ENCODE results near the gene TMOD2.

Gene TMOD2

DNA sequence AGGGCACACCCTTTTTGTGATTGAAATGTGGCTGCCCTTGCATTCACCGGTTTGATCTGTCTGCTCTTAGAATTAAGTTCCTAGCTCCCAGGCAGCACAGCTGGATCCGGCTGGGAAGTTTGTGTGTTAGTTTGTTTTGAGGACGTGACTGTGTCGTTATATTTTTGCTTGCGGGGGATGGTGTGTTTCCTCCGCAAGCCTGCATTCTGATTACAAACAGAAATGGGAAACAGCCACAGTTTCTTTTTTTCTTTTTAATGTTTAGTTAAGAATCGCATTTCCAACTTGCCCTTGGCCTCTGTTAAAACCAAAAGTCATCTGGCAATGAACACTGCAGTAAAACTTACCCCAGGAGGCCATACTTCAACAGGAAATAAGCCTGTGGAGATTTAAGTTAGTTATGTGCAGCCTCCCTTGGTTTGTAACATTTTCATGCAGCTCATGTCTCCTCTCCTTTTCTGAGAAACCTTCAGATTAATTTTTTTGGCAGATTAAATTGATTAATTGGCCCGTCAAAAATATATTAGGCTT is 78.9 kb downstream of the TMOD2 start:
- no peak for DNase-seq (ENCODE audit: low spot score in 2 of 2)
- Mint-ChIP-seq H3K27ac (peak overlapping the region; percentile 90), H3K9me3 (no peaks in the 10 kb centered on the region), H3K4me3 (peak overlapping the region; percentile 89), H3K36me3 (peaks cover 1% of the 10 kb centered on the region), H3K27me3 (no peaks in the 10 kb centered on the region), H3K4me1 (peaks cover 31% of the 10 kb centered on the region)
- no peak for ATAC-seq (ENCODE audit: low read depth)

DNA sequence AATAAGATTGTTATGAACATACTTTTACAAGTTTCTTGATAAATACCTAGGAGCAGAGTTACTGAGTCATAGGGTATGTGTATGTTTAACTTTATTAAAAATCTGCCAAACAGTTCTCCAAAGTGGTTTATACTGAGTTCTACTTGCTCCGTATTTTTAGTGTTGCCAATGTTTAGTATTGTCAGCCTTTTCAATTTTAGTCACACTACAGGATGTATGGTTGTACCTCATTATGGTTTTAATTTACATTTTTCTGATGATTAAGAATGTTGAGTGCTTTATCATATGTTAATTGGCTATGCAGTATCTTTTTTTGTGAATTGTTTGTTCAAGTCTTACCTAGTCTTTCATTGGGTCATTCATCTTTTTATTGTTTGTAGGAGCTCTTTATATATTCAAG is 82.4 kb downstream of the TMOD2 start:
- Mint-ChIP-seq H3K27me3 (no peaks in the 10 kb centered on the region), H3K4me1 (peaks cover 59% of the 10 kb centered on the region), H3K9me3 (no peaks in the 10 kb centered on the region), H3K27ac (no peak overlapping the region), H3K4me3 (no peak overlapping the region), H3K36me3 (peaks cover 3% of the 10 kb centered on the region)
- no peak for DNase-seq (ENCODE audit: low spot score in 2 of 2)
- ATAC-seq (ENCODE audit: low read depth), result no peak

DNA sequence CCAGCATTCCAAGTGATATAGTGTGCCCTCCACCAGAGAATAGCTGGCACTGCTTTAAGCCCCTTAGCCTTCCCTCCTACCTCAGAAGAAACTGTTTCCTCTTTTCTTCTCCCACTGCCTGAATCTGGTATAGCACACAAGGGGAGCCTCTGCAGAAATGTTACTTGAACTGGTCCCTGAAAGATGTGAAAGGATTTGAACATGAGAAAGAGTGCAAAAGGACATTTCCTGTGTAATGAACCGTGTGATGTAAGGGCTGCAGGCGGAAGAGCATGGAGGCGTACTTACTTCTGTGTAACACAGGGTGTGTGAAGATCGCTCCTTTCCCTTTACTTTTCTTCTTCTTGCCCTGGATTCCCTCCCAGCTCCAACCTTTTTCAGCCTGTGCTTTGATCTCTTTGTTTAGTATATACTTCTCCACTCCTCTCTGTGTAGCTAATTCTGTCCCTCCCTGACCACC is 86.4 kb downstream of the TMOD2 start:
- DNase-seq (ENCODE audit: low spot score in 2 of 2), result no peak
- Mint-ChIP-seq H3K36me3 (peaks cover 4% of the 10 kb centered on the region), H3K27ac (peak overlapping the region; percentile 32), H3K4me1 (peaks cover 63% of the 10 kb centered on the region), H3K9me3 (no peaks in the 10 kb centered on the region), H3K4me3 (peak overlapping the region; percentile 22), H3K27me3 (no peaks in the 10 kb centered on the region)
- peak; percentile 63 for ATAC-seq (ENCODE audit: low read depth)

DNA sequence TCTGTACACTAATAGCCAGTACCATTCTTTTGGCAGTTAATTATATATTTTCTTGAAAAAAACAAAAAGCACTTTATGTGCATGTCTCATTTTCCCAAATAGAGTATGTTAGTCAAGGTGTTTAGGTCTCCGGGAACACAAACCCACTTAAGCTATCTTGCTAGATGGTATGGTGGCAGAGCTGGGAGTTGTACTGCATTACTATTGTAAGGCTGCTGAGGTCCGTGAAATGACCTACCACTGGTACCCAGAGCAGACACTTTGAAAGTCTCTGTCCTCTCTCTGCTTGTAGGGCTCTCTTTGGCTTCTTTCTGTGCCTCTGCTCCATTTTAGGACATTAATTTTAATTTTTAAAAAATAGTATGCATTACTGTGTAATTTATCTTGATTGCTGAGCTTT is 86.9 kb downstream of the TMOD2 start:
- DNase-seq (ENCODE audit: low spot score in 2 of 2), result no peak
- H3K27me3 Mint-ChIP-seq, result no peaks in the 10 kb centered on the region
- peaks cover 4% of the 10 kb centered on the region for H3K36me3 Mint-ChIP-seq
- peaks cover 67% of the 10 kb centered on the region for H3K4me1 Mint-ChIP-seq
- no peak for ATAC-seq (ENCODE audit: low read depth)
- no peak overlapping the region for H3K4me3 Mint-ChIP-seq
- no peaks in the 10 kb centered on the region for H3K9me3 Mint-ChIP-seq
- peak overlapping the region; percentile 32 for H3K27ac Mint-ChIP-seq

DNA sequence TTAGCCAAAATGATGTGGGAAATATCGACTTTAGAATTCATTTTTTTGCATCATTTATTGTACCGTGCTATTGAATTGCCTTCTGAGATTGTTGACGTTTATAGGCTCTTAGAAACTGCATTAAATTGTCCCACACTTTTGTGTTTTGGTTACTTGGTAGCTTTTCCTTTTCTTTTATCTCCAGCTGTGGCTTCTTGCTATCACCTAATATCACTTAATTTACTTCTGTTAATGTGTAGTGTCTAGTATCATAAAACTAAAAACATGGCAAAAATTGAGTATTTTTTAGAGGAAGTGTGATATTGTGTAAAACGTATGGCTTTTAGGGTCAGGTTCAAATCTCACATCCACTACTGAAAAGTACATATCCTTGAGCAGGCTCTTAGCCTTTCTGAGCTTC is 89.3 kb downstream of the TMOD2 start:
- no peaks in the 10 kb centered on the region for H3K27me3 Mint-ChIP-seq
- no peak for DNase-seq (ENCODE audit: low spot score in 2 of 2)
- peaks cover 4% of the 10 kb centered on the region for H3K36me3 Mint-ChIP-seq
- H3K9me3 Mint-ChIP-seq, result no peaks in the 10 kb centered on the region
- H3K27ac Mint-ChIP-seq, result no peak overlapping the region
- H3K4me1 Mint-ChIP-seq, result peaks cover 58% of the 10 kb centered on the region
- ATAC-seq (ENCODE audit: low read depth), result no peak
- H3K4me3 Mint-ChIP-seq, result no peak overlapping the region

DNA sequence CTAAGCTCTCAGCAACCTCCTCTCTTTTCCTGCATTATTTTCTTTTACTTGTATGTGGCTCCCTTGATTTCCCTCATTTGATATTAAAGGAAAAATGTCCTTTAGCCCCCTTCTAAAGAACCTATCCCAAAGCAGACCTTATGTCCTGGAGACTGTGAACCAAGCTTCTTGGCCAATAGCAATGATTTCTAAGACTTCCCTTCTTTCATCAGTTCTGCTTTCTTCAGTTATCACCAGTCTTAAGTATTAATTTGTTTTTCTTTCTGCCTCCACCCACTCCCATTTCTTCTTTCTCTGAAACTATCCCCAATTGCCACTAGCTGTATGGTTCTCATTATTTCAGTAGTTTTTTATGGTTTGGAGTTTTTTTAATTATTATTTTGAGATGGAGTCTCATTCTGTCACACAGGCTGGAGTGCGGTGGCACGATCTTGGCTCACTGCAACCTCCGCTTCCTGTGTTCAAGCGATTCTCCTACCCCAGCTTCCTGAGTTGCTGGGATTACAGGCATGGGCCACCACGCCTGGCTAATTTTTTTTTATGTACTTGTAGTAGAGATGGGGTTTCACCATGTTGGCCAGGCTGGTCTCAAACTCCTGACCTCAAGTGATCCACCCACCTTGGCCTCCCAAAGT is 90.1 kb downstream of the TMOD2 start:
- no peak overlapping the region for H3K4me3 Mint-ChIP-seq
- no peaks in the 10 kb centered on the region for H3K27me3 Mint-ChIP-seq
- peaks cover 4% of the 10 kb centered on the region for H3K36me3 Mint-ChIP-seq
- peaks cover 52% of the 10 kb centered on the region for H3K4me1 Mint-ChIP-seq
- no peak for DNase-seq (ENCODE audit: low spot score in 2 of 2)
- H3K27ac Mint-ChIP-seq, result no peak overlapping the region
- H3K9me3 Mint-ChIP-seq, result no peaks in the 10 kb centered on the region
- no peak for ATAC-seq (ENCODE audit: low read depth)

DNA sequence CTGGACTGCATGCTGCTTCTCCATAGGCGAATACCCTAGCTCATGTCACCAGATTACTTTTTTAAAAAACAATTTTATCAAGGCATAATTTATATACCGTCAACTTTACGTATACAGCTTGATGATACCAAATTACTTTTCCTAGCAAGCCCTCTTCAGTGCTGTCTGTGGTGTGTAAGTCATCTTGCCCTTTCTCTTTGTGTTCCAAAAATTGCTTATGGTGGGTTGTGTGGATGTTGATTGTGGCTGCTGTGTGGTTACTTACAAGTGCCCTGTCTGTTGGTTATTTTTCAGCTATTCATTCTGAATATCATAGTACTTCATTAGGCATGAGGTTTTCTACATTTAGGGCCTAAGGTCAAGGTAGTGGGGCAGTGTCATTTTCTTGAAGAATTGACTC is 90.9 kb downstream of the TMOD2 start:
- no peaks in the 10 kb centered on the region for H3K9me3 Mint-ChIP-seq
- peak overlapping the region; percentile 71 for H3K27ac Mint-ChIP-seq
- DNase-seq (ENCODE audit: low spot score in 2 of 2) (no peak), ATAC-seq (ENCODE audit: low read depth) (no peak)
- H3K4me1 Mint-ChIP-seq, result peaks cover 49% of the 10 kb centered on the region
- peaks cover 2% of the 10 kb centered on the region for H3K36me3 Mint-ChIP-seq
- H3K4me3 Mint-ChIP-seq, result no peak overlapping the region
- H3K27me3 Mint-ChIP-seq, result no peaks in the 10 kb centered on the region

DNA sequence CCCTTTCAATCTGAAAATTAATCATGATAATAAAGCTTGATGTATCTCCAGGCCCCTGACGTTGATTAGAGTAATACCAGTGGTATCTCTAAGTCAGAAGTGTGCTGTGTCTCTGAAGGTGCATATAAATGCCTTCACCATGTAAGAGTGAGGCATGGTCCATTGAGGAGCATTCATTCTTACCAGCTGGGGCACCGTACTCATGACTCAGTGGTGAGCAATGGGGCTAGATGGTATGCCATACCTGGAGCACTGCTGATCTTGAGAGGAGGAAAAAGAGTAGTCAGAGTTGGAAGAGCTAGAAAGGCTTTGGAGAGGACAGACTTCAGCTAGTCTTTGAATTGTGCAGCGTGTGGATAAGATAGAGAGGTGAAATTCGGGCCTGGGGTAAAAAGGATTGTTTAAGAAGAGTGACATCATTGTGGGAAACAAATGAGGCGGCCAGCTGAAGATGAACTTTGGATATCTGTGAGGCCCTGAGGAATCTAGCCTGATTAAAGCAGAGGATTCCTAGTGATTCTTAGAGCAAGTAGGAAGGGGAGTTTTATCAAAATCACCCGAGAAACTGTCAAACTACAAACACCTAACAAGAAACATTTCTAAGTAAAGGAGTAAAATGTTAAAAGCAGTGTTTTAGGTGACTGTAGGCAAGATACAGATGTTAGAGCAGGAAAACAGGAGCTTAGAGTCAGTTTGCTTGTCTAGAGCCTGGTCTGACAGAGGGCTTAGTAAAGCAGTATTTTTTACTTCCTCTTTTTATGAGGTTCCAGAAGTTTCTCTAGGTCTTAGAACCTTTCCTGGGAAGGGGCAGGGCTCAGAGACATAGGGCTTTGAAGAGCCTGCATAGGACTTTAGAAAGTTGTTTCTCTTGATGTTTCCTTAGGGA is 91.7 kb downstream of the TMOD2 start:
- Mint-ChIP-seq H3K9me3 (no peaks in the 10 kb centered on the region), H3K27me3 (no peaks in the 10 kb centered on the region), H3K4me3 (peak overlapping the region; percentile 11), H3K36me3 (peaks cover 2% of the 10 kb centered on the region), H3K4me1 (peaks cover 41% of the 10 kb centered on the region), H3K27ac (peak overlapping the region; percentile 71)
- DNase-seq (ENCODE audit: low spot score in 2 of 2) (no peak), ATAC-seq (ENCODE audit: low read depth) (peak; percentile 67)

DNA sequence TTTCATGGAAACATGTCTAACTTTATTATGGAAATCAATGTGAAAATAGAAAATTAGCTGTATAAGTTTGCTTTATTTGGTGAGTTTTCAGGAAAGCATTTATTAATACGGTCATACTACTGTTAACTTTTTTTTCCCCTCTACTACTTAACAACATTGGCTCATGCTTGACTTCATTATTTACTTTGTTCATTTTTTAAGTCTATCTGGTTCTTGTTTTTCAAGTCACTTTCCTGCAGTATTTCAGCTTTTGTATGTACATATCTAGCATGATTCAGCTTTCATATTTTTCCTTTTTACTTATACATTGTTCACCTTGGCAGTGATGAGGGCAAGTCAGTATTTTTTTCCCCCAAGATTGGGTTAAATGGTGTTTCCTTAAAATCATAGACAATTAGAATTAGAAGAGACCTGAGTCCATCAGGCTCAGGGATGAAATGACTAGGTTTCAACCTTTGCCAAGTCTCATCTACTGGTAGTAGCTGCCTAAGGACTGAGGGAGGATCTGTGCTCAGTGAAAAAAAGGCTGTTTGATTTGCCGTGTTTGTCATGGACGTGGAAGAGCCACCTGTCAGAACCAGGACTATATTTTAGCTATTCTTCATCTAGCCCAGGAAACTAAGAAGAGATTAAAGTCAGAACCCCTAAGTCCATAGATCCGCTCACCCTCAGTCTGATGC is 93.5 kb downstream of the TMOD2 start:
- no peak overlapping the region for H3K4me3 Mint-ChIP-seq
- ATAC-seq (ENCODE audit: low read depth) (no peak), DNase-seq (ENCODE audit: low spot score in 2 of 2) (no peak)
- peaks cover 9% of the 10 kb centered on the region for H3K36me3 Mint-ChIP-seq
- peaks cover 40% of the 10 kb centered on the region for H3K4me1 Mint-ChIP-seq
- no peaks in the 10 kb centered on the region for H3K27me3 Mint-ChIP-seq
- no peak overlapping the region for H3K27ac Mint-ChIP-seq
- H3K9me3 Mint-ChIP-seq, result no peaks in the 10 kb centered on the region

DNA sequence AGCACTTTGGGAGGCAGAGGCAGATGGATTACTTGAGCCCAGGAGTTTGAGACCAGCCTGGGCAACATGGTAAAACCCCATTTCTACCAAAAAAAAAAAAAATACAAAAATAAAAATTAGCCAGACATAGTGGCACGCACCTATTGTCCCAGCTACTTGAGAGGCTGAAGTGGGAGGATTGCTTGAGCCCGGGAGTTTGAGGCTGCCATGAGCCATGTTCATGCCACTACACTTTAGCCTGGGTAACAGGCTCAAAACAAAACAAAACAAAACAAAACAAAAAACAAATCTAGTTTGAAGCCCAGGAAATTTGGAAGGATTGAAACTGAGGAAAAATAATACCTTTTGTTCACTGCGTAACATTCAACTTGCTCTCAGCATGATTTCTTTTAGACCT is 94.7 kb downstream of the TMOD2 start:
- DNase-seq (ENCODE audit: low spot score in 2 of 2) (no peak), ATAC-seq (ENCODE audit: low read depth) (no peak)
- Mint-ChIP-seq H3K27ac (no peak overlapping the region), H3K36me3 (peaks cover 9% of the 10 kb centered on the region), H3K9me3 (no peaks in the 10 kb centered on the region), H3K27me3 (no peaks in the 10 kb centered on the region), H3K4me1 (peaks cover 45% of the 10 kb centered on the region), H3K4me3 (no peak overlapping the region)

DNA sequence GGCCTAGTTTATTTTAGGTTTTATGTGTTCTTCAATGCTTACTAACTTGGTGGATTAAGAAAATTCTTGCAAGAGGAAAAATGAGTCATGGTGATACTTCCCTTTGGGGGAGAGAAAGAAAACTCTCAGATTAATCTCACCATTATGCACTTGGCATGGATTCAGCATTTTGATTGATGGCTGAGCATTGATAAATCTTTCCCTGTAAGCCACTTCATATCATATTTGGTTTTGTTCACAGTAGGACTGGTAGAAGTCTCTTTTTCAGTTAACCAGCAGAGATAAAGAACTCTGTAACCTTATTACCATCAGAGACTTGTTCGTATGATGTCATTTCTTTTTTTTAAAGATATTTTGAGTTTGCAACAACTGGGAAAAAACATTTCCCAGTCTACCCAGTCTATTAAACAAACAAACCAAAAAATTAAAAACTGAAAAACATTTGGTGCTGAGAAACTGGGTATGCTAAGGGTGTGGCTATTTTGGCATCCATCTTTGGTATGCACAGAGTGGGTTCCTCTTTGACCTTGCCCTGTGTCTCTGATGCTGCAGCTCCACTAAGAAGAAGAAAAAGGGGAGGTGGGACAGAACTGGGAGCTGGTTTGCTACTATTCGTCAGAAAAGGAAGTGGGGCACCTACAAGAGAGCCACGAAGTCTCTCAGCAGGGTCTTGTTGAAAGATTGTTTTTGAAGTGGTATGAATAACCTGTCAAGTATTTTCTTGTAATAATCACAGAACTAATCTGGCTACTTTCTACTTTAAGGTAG is 95.2 kb downstream of the TMOD2 start:
- peaks cover 6% of the 10 kb centered on the region for H3K36me3 Mint-ChIP-seq
- no peaks in the 10 kb centered on the region for H3K9me3 Mint-ChIP-seq
- no peaks in the 10 kb centered on the region for H3K27me3 Mint-ChIP-seq
- H3K4me3 Mint-ChIP-seq, result no peak overlapping the region
- H3K27ac Mint-ChIP-seq, result no peak overlapping the region
- H3K4me1 Mint-ChIP-seq, result peaks cover 43% of the 10 kb centered on the region
- ATAC-seq (ENCODE audit: low read depth) (no peak), DNase-seq (ENCODE audit: low spot score in 2 of 2) (no peak)

DNA sequence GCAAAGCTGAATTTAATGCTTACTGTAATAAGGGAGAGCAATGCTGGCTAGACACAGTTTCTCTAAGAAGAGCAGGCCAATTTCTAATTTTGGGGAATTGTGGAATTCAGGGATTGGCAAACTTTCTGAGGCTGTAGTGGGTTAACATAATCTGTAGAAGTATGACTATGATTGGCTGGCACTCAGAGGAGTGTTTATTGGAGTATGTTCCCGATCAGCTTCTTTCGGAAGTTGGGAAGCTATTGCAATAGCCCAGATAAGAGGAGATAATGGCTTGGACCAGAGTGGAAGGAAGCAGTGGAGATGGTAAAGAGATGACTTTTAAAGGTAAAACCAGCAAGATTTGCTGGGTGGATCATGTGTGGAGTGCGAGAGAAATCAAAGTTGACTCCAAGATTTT is 97.4 kb downstream of the TMOD2 start:
- H3K27me3 Mint-ChIP-seq, result no peaks in the 10 kb centered on the region
- H3K27ac Mint-ChIP-seq, result no peak overlapping the region
- H3K4me3 Mint-ChIP-seq, result no peak overlapping the region
- peaks cover 41% of the 10 kb centered on the region for H3K4me1 Mint-ChIP-seq
- peaks cover 6% of the 10 kb centered on the region for H3K36me3 Mint-ChIP-seq
- ATAC-seq (ENCODE audit: low read depth) (no peak), DNase-seq (ENCODE audit: low spot score in 2 of 2) (no peak)
- H3K9me3 Mint-ChIP-seq, result no peaks in the 10 kb centered on the region

DNA sequence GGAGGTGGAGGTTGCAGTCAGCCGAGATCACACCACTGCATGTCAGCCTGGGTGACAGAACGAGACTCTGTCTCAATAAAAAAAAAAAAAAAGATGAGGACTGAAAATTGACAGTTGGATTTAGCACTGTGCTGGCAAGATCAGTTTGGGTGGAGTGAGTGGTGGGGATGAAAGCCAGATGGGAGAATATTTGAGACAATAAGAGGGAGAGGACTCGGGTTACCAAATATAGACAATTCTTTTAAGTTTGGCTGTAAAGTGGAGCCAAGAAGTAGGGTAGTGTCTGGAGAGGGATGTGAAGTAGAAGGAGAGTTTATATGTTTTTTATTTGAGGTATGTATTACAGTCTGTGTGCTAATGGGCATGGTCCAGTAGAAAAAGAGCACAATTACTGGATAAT is 98.5 kb downstream of the TMOD2 start:
- no peaks in the 10 kb centered on the region for H3K9me3 Mint-ChIP-seq
- H3K36me3 Mint-ChIP-seq, result peaks cover 6% of the 10 kb centered on the region
- no peak overlapping the region for H3K27ac Mint-ChIP-seq
- no peak overlapping the region for H3K4me3 Mint-ChIP-seq
- no peaks in the 10 kb centered on the region for H3K27me3 Mint-ChIP-seq
- ATAC-seq (ENCODE audit: low read depth) (no peak), DNase-seq (ENCODE audit: low spot score in 2 of 2) (no peak)
- peaks cover 43% of the 10 kb centered on the region for H3K4me1 Mint-ChIP-seq
